ENCODE results near the gene SLC25A5.

GRCh38 chrX:119502727-119503483 lies 34.7 kb downstream of the SLC25A5 start:
- TF ChIP-seq EZH2 (IDR thresholded peaks at IDR 0.05; ENCODE audit: low read depth) (no peak), CTCF (conservative IDR thresholded peaks at IDR 0.05) (no peak; the same call in 1 of the 2 replicates)

All from PC-9 (cell line).